ENCODE measurements around the gene CUX1.

The CUX1 gene

DNA sequence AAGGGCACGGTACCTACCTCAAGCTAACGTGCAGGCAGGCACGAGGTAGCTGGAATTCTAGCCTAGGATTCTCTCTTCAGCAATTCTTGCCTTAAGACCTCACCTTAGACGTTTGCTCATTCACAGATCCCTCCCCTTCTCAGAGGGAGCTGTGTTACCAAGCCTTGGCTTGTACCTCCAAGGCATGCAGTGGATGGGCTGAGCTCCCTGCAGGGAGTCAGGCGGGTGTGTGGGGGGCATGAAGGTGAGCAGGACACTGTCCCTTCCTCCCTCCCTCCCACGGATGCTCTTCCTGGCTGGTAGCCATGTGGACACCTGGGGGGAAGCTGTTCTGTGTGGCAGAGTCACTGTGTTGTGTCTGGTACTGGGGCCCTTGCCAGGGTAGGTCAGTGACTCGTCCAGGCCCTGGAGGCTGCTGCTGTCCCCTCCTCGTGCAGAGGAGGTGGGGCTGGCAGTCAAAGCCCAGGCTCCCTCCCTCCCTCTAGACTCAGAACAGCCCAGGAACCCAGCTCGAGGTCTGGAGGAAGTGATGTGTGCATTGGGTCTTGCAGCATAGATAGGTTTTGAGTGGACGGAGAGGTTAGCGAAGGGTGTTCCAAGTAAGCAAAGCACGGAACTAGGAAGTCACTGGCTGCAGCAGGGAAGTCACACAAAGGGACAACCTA lies 247.1 kb downstream of the CUX1 start:
- H3K4me3 ChIP-seq (ENCODE audit: low read depth in 1 of 2, low read length in 1 of 2): no peak overlapping the region
- TF ChIP-seq CTCF (IDR thresholded peaks at IDR 0.05): no peak
- H3K36me3 ChIP-seq: peaks cover 14% of the 10 kb centered on the region
- peaks cover 23 to 28% of the 10 kb centered on the region in 2 experiments for H3K4me1 ChIP-seq (ENCODE audit: control insufficient read depth in 1 of 2, insufficient read depth in 1 of 2, low read depth in 1 of 2, low read length in 1 of 2)
- no peaks in the 10 kb centered on the region for H3K27me3 ChIP-seq
- no peaks in the 10 kb centered on the region for H3K9me3 ChIP-seq
- H3K27ac ChIP-seq: peak overlapping the region; percentile 72

DNA sequence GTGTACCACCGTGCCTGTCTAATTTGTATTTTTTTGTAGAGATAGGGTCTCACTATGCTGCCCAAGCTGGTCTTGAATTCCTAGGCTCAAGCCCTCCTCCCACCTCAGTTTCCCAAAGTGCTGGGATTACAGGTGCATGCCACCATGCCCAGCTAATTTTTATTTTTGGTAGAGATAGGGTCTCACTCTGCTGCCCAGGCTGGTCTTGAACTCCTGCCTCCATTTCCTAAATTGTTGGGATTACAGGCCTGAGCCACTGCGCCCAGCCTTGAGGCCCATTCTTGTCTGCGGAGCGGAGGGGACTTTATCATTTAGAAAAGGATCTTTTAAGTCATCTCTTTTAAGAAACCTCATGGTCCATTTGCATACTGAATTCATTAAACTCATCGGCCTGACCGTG lies 247.8 kb downstream of the CUX1 start:
- H3K36me3 ChIP-seq: peaks cover 18% of the 10 kb centered on the region
- H3K27me3 ChIP-seq: no peaks in the 10 kb centered on the region
- H3K4me1 ChIP-seq (ENCODE audit: control insufficient read depth in 1 of 2, insufficient read depth in 1 of 2, low read depth in 1 of 2, low read length in 1 of 2): peaks cover 23 to 28% of the 10 kb centered on the region in 2 experiments
- H3K4me3 ChIP-seq (ENCODE audit: low read depth in 1 of 2, low read length in 1 of 2): no peak overlapping the region
- no peak for TF ChIP-seq CTCF (IDR thresholded peaks at IDR 0.05)
- no peaks in the 10 kb centered on the region for H3K9me3 ChIP-seq
- H3K27ac ChIP-seq: peak overlapping the region; percentile 72

DNA sequence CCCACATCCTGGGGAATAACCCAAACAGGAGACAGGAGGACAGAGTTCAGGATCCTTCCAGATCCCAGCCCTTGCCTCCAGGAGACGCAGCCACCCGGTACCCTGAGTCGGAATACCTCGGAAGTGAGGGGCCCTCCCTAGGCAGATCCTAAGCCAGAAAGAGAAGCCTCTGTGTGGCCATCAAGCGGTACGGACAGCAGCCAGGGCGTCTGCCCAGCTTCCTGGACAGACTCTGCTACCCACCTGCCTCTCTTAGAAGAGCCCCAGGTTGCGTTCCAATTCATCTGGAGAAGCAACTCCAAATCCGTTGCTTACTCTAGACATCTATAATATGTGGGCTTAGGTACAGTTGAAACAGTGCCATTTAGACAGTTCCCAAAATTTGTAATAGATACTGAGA lies 249.1 kb downstream of the CUX1 start:
- peaks cover 31% of the 10 kb centered on the region for H3K36me3 ChIP-seq
- H3K4me1 ChIP-seq (ENCODE audit: control insufficient read depth in 1 of 2, insufficient read depth in 1 of 2, low read depth in 1 of 2, low read length in 1 of 2): peaks cover 23 to 27% of the 10 kb centered on the region in 2 experiments
- H3K4me3 ChIP-seq (ENCODE audit: low read depth in 1 of 2, low read length in 1 of 2): no peak overlapping the region
- TF ChIP-seq CTCF (IDR thresholded peaks at IDR 0.05): no peak
- H3K9me3 ChIP-seq: no peaks in the 10 kb centered on the region
- no peak overlapping the region for H3K27ac ChIP-seq
- no peaks in the 10 kb centered on the region for H3K27me3 ChIP-seq

DNA sequence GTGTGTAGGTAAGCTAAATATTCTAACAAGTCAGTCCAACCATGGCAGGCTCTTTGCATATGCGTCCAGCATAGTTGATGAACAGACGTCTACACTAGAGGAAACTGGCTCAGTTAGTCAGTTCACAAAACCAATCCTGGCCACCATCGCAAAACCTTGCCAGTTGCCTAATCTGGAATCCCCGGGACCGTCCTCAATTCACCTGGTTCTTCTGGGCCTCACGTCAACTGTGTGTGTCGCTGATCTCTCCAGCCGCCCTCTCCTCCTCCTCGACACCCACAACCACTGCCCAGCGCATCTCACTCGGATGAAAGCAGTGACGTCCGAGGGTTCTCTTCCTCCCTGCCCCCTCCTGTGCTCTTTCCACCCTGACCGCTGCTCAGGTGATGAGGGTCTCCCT lies 251.4 kb downstream of the CUX1 start:
- H3K4me3 ChIP-seq (ENCODE audit: low read depth in 1 of 2, low read length in 1 of 2): no peak overlapping the region
- TF ChIP-seq CTCF (IDR thresholded peaks at IDR 0.05): no peak
- no peak overlapping the region for H3K27ac ChIP-seq

GRCh38 chr7:102069931-102070629 lies 252.7 kb downstream of the CUX1 start:
- Histone ChIP-seq H3K4me1 (ENCODE audit: control insufficient read depth in 1 of 2, insufficient read depth in 1 of 2, low read depth in 1 of 2, low read length in 1 of 2) (peaks cover 4 to 5% of the 10 kb centered on the region in 2 experiments), H3K9me3 (no peaks in the 10 kb centered on the region), H3K27ac (no peak overlapping the region), H3K4me3 (ENCODE audit: low read depth in 1 of 2, low read length in 1 of 2) (no peak overlapping the region), H3K27me3 (no peaks in the 10 kb centered on the region), H3K36me3 (peaks cover 60% of the 10 kb centered on the region)
- no peak for TF ChIP-seq CTCF (IDR thresholded peaks at IDR 0.05)

More for the DNA sequence above, 251.4 kb downstream of the CUX1 start:
- H3K27me3 ChIP-seq: no peaks in the 10 kb centered on the region
- no peaks in the 10 kb centered on the region for H3K9me3 ChIP-seq
- H3K4me1 ChIP-seq (ENCODE audit: control insufficient read depth in 1 of 2, insufficient read depth in 1 of 2, low read depth in 1 of 2, low read length in 1 of 2): peaks cover 13 to 16% of the 10 kb centered on the region in 2 experiments
- H3K36me3 ChIP-seq: peaks cover 48% of the 10 kb centered on the region

Data from neutrophil (primary cell).